SK-N-MC (cell line): Measurements from ENCODE around the gene C1QTNF1.
A peak's percentile ranks its signal among the peaks of the same experiment; 100 is the strongest.

Source experiments
- DNase-seq: peaks from one replicate; pipeline ENCODE4 v3.0.0-alpha.2; 2011; ENCODE audit warnings: low read depth, low spot score
- H3K27ac ChIP-seq: fragments of 200-600 bp; sonication (generic); 2 replicates; pipeline ENCODE4 v1.5.1; 2016; ENCODE audit warnings: mixed run types
- H3K36me3 ChIP-seq: fragments of 200-600 bp; sonication (generic); 2 replicates; pipeline ENCODE4 v1.6.1; 2017; ENCODE audit warnings: antibody characterized with exemption, low read length, mixed read lengths; ENCODE audit not compliant: insufficient read depth
- H3K4me3 ChIP-seq: fragments of 200-600 bp; sonication (generic); 2 replicates; pipeline ENCODE4 v1.5.1; 2016
- H3K9ac ChIP-seq: fragments of 200-600 bp; sonication (generic); 2 replicates; pipeline ENCODE4 v1.8.0; 2017; ENCODE audit warnings: mixed run types, mixed read lengths; ENCODE audit not compliant: insufficient read length
- H3K9me3 ChIP-seq: fragments of 200-600 bp; sonication (generic); 2 replicates; pipeline ENCODE4 v1.6.1; 2017; ENCODE audit warnings: low read depth, mild to moderate bottlenecking, antibody characterized with exemption, low read length, moderate library complexity, mixed read lengths
- EZH2 ChIP-seq: fragments of 200-600 bp; sonication (generic); IDR thresholded peaks from one replicate; pipeline ENCODE4 v1.6.1; 2017; ENCODE audit warnings: antibody characterized with exemption
- FOXP2 ChIP-seq: optimal IDR thresholded peaks from 2 replicates; pipeline ENCODE3; 2011; ENCODE audit warnings: mild to moderate bottlenecking, moderate library complexity; ENCODE audit not compliant: insufficient read depth; ENCODE audit errors: extremely low read length, control extremely low read depth
- POLR2AphosphoS5 ChIP-seq: IDR thresholded peaks from 2 replicates; pipeline ENCODE4 v1.6.1; 2012; ENCODE audit warnings: mild to moderate bottlenecking, low read depth, low read length, borderline replicate concordance

The C1QTNF1 gene

GRCh38 chr17:79007504-79008381 lies 16.2 kb upstream of the C1QTNF1 start:
- no peak for DNase-seq
- Histone ChIP-seq H3K27ac (no peak overlapping the region), H3K36me3 (peaks cover 7% of the 10 kb centered on the region; the same call in 1 of the 2 replicates), H3K9ac (peak overlapping the region; percentile 84), H3K9me3 (no peaks in the 10 kb centered on the region), H3K4me3 (no peak overlapping the region)
- TF ChIP-seq EZH2 (no peak), FOXP2 (no peak), POLR2AphosphoS5 (no peak)

DNA sequence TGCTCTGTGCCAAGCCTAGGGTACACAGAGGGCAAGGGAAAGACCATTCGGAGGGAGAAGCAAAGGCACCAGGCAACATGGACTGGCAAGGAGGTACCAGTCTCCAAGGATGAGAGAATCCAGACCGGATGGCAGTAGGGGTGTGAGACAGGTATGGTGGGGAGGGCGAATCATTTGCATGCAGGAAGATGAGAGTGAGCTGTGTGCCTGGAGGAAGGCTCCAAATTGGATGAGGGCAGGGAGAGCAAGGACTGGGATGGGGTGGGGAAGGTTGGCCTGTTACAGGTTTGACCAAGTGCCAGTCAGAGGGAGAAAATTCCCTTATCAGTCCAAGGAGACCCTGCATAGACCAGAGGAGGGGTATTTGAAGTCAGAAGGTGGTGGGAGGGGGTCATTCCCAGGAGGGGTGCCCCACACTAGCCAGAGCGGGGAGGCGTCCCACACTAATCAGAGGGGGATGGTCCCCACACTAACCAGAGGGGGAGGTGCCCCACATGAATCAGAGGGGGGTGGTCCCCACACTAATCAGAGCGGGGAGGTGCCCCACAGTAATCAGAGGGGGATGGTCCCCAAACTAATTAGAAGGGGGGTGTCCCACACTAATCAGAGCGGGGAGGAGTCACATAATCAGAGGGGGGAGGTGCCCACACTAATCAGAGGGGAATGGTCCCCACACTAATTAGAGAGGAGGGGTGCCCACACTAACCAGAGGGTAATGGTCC lies 15.1 kb upstream of the C1QTNF1 start:
- H3K9me3 ChIP-seq, result no peaks in the 10 kb centered on the region; the same call in 1 of the 2 replicates
- no peak overlapping the region for H3K27ac ChIP-seq
- no peak for DNase-seq
- H3K4me3 ChIP-seq, result peak overlapping the region; percentile 81
- H3K36me3 ChIP-seq, result peaks cover 7% of the 10 kb centered on the region; the same call in 1 of the 2 replicates
- TF ChIP-seq POLR2AphosphoS5 (no peak), FOXP2 (no peak), EZH2 (no peak)
- peak overlapping the region; percentile 84 for H3K9ac ChIP-seq

DNA sequence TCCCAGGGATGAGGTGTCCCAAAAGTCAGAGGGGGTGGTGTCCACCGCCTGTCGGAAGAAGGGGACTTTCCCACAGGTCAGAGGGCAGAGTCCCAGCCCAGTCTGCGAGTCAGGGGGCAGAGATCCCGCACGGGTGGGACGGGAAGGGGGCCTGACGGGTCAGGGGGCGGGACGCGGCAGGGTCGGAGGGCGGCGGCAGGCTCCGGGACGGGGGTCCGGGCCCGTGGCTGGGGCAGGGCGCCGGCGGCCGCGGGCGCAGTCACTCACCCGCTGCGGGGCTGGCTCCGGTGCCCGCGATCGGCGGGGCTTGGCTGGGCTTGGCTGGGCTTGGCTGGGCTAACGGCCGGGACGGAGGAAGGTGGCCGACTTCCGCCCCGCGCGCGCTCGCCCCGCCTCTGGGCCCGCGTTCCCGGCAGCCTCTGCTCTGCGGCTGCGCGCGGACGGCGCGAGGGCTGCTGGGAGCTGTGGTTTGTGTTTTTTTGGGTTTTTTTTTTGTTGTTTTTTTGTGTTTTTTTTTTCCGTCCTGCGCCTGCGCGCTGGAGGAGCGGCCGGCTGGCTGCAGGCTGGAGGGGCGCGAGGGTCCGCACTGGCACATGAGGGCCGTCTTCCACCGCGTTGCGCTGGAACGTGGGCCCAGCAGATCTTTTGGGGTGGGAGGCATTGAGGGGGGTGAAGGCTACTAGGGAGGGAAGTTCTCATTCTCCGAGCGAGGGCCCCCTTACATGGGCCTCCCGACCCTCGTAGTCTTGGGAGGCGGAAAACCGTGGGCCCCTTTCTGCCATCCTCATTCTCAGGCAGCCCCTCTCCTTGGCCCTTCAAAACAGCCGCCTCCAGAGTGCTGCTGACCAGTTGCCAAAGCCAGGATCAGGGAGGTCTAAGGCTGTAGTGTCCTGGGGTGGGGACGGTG lies 14.3 kb upstream of the C1QTNF1 start, which contains the start of gene CANT1:
Gene CANT1 (minus strand): TSS at position 368 of the 907 bp plus-strand sequence. CDS start 12,142 bp downstream, outside the sequence.
- H3K27ac ChIP-seq, result peak within 1 kb of the TSS; percentile 76

DNA sequence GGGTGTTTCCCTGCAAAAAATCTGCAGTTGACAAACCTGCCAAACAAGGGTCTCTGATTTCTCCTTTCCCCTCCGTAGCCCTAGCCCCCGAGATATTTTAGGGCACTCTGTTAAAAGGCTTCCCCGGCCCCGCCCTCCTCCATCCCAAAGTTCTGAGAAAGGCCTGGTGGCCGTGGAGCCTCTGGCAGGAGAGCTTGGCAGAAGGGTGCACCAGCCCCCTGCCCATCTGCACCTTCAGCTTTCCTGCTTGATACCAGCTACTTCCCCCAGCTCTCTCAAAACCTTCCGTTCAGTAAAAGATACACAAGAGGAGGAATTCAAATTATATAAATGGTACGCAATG lies 13.7 kb upstream of the C1QTNF1 start:
- TF ChIP-seq POLR2AphosphoS5 (no peak), FOXP2 (no peak), EZH2 (no peak)
- Histone ChIP-seq H3K4me3 (peak overlapping the region; percentile 81), H3K9me3 (peaks cover 4% of the 10 kb centered on the region; the same call in 1 of the 2 replicates), H3K36me3 (peaks cover 7% of the 10 kb centered on the region; the same call in 1 of the 2 replicates), H3K9ac (peak overlapping the region; percentile 84), H3K27ac (peak overlapping the region; percentile 76; the same call in 1 of the 2 replicates)
- DNase-seq, result no peak

More for the DNA sequence above, 14.3 kb upstream of the C1QTNF1 start, which contains the start of gene CANT1:
- H3K9ac ChIP-seq, result peak within 1 kb of the TSS; percentile 84
- DNase-seq, result no peak
- H3K9me3 ChIP-seq, result no peaks in the 10 kb centered on the region; the same call in 1 of the 2 replicates
- TF ChIP-seq FOXP2, result peak; percentile 62
- peak; percentile 82 for TF ChIP-seq POLR2AphosphoS5
- TF ChIP-seq EZH2, result no peak
- H3K36me3 ChIP-seq, result peaks cover 7% of the 10 kb centered on the region; the same call in 1 of the 2 replicates
- H3K4me3 ChIP-seq, result peak within 1 kb of the TSS; percentile 81

DNA sequence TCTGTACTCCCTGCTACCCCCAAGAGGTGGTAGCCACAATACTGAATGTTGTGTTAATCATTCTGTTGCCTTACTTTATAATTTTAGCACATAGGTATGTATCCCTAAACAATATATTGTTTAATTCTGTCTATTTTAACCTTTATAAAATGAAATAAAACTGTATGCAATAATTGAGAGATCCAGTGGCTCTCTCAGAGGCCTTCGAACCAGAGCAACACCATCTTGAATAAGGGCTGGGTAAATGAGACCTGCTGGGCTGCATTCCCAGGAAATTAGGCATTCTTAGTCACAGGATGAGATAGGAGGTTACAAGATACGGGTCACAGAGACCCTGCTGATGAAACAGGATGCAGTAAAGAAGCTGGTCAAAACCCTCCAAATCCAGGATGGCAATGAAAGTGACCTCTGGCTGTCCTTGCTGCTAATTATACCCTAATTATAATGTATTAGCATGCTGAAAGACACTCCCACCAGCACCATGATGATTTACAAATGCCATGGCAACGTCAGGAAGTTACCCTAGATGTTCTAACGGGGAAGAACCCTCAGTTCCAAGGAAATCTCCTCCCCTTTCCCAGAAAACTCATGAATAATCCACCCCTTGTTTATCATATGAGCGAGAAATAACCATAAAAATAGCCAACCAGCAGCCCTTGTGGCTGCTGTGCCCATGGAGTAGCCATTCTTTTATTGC lies 12.4 kb upstream of the C1QTNF1 start:
- no peak overlapping the region for H3K27ac ChIP-seq
- H3K4me3 ChIP-seq, result no peak overlapping the region
- TF ChIP-seq EZH2, result no peak
- TF ChIP-seq POLR2AphosphoS5, result no peak
- TF ChIP-seq FOXP2, result no peak
- no peak for DNase-seq
- peaks cover 7% of the 10 kb centered on the region; the same call in 1 of the 2 replicates for H3K36me3 ChIP-seq
- H3K9me3 ChIP-seq, result peaks cover 8% of the 10 kb centered on the region; the same call in 1 of the 2 replicates
- H3K9ac ChIP-seq, result no peak overlapping the region

- TF ChIP-seq FOXP2 (no peak), EZH2 (no peak), POLR2AphosphoS5 (no peak)
These were observed 11.3 kb upstream of the C1QTNF1 start for GRCh38 chr17:79012563-79013134.

More at GRCh38 chr17:79012563-79013134, 11.3 kb upstream of the C1QTNF1 start:
- H3K36me3 ChIP-seq, result peaks cover 3% of the 10 kb centered on the region; the same call in 1 of the 2 replicates
- no peak overlapping the region for H3K4me3 ChIP-seq
- H3K27ac ChIP-seq, result no peak overlapping the region
- H3K9ac ChIP-seq, result no peak overlapping the region
- H3K9me3 ChIP-seq, result peaks cover 8% of the 10 kb centered on the region; the same call in 1 of the 2 replicates
- DNase-seq, result no peak
